CD4-positive, alpha-beta T cell treated with Interleukin-4 for 4 hours (primary cell): ENCODE results near the gene ZBTB46.
"Not testable (repeated sequence)": the region's sequence is repeated elsewhere in the genome, so short reads cannot be mapped to it uniquely, and the experiment has no call there.

Experiments used
- DNase-seq: peaks from one replicate; pipeline ENCODE4 v3.0.0-alpha.2; 2020

ZBTB46 gene

GRCh38 chr20:63830841-63831588 lies at the start of gene ZBTB46:
ZBTB46 (minus strand) TSS chr20:63831264; CDS start chr20:63790757, 40,507 bp downstream.
- no peak for DNase-seq

- no peak for DNase-seq
Measured at GRCh38 chr20:63878899-63879663, 48.0 kb upstream of the ZBTB46 start.

- no peak for DNase-seq
Measured at GRCh38 chr20:63877755-63878470, 46.8 kb upstream of the ZBTB46 start.

GRCh38 chr20:63876489-63877036 lies 45.5 kb upstream of the ZBTB46 start:
- no peak for DNase-seq

- DNase-seq: not testable (repeated sequence)
Measured at GRCh38 chr20:63874241-63874640, 43.2 kb upstream of the ZBTB46 start.

DNA sequence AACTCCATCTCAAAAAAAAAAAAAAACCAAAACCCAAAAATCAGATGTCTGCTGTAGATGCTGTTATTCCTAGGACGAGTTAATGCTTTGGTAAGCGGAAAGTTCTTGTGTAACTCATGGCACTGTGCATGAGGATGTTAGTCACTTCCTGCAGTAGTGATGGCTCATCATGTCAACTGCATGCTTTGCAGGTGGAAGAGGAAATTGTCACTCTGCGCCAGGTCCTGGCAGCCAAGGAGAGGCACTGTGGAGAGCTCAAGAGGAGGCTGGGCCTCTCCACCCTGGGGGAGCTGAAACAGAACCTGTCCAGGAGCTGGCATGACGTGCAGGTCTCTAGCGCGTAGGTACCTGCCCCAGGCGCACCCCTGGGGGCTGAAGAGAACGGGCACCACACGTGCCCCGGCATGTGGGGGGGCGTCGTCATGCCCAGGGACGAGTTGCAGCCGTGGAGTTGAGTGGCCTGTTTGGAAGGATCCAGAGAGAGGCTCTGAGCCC lies 42.5 kb upstream of the ZBTB46 start:
- DNase-seq: peak; percentile 53

DNA sequence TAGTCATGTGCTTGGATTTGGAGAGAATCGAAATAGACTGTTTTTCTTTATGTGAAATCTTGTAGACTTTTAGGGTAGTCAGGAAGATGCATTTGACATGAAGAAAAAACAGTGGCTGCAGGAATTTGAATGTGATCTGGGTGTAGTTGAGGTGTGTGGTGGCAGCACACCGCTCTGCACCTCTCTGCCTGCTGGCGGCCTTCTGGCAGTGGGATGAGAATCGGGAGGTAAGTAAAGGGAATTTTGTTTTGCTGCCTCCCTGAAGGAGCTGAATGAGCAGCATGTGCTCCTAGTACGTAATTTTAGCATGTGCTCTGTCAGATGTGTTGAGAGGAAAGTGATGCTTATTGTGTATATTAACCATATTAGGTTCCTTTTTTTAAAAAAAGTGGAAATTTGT lies 37.2 kb upstream of the ZBTB46 start:
- no peak for DNase-seq

DNA sequence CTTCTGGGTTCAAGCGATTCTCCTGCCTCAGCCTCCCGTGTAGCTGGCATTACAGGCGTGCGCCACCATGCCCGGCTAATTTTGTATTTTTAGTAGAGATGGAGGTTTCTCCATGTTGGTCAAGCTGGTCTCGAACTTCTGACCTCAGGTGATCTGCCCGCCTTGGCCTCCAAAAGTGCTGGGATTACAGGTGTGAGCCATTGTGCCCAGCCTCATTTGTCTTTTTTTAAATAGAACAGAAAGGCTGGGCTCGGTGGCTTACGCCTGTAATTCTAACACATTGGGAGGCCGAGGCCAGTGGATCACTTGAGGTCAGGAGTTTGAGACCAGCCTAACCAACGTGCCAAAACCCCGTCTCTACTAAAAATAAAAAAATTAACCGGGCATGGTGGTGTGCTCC lies 36.0 kb upstream of the ZBTB46 start:
- not testable (repeated sequence) for DNase-seq

DNA sequence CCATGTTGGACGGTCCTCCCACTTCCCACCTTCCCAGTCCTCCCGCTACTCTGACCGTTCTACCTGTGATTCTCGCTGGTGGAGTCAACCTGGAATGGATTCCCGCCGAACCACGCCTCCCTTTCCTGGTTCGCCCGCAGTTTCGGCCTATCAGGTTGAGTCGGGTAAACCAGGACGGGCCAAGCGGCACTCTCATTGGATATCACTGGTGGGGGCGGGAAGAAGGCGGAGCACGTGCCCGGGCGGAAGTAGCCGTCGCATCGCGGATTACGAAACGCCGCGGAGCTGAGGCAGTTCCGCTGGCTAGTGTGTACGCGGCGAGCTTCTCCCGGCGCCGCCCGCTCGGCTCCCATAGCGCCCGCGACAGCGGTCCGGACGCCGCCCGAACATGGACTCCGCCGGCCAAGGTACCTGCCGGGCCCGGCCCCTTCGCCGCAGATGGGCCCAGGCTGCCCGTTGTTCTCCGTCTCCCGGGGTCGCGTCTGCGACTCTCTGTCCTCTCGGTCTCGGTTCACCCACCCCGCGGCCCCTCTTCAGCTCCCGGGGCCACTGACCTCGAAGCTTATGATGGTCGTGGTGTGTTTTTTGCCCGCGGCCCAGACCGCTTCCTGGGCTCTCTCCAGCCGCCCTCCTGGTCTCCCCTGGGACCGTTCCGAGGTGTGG lies 34.0 kb upstream of the ZBTB46 start, which contains the start of gene TPD52L2:
Gene TPD52L2, plus strand, starts transcription at position 293 of the 663 bp plus-strand sequence. Its CDS starts 96 bp downstream, at position 389.
- peak; percentile 98 for DNase-seq

DNA sequence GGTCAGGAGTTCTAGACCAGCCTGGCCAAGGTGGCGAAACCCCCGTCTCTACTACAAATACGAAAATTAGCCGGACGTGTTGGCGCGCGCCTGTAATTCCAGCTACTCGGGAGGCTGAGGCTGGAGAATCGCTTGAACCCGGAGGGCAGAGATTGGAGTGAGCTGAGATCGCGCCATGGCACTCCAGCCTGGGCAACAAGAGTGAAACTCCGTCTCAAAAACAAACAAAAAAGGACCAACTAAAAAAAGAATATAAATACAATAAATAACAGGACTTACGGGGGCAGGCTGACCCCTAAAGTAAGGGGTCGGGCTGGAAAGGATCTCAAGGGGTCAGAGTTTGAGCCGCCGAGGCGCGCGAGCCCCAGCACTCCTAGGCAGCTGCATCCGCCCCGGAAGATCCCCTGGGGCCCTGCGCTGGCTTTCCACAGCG lies 33.5 kb upstream of the ZBTB46 start:
- DNase-seq: no peak

DNA sequence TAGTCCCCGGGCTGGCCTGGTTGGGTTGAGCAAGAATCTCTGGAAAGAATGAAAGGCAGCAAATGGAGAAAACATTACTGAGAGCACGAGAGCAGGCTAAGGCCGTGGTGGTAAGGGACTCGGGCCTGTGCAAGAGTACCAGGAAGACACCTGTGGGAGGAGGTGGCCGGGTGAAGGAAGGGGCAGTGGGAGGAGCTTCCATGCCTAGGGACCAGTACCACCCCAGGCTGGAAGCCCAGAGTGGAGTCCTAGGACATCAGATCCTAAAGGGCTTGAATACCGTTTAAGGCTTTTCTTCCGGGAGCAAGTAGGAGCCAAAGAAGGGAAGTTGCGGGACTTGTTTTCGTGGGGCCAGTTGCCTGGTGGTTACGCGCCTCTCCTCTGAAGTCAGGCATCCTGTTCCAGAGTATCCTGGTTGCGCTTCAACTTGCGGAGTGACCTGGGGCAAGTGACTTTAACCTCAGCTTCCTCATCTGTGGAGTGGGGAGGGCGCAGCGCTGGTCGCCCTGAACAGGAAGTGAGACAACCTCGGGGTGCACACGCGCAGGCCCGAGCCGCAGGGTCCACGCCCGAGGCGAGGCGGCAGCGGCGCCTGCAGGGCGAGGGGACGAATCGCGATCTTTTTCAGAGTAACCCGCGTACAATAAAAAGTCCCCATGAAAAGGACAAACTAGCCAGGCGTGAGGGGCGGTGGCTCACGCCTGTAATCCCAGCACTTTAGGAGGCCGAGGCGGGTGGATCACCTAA lies 32.9 kb upstream of the ZBTB46 start:
- peak; percentile 84 for DNase-seq

DNA sequence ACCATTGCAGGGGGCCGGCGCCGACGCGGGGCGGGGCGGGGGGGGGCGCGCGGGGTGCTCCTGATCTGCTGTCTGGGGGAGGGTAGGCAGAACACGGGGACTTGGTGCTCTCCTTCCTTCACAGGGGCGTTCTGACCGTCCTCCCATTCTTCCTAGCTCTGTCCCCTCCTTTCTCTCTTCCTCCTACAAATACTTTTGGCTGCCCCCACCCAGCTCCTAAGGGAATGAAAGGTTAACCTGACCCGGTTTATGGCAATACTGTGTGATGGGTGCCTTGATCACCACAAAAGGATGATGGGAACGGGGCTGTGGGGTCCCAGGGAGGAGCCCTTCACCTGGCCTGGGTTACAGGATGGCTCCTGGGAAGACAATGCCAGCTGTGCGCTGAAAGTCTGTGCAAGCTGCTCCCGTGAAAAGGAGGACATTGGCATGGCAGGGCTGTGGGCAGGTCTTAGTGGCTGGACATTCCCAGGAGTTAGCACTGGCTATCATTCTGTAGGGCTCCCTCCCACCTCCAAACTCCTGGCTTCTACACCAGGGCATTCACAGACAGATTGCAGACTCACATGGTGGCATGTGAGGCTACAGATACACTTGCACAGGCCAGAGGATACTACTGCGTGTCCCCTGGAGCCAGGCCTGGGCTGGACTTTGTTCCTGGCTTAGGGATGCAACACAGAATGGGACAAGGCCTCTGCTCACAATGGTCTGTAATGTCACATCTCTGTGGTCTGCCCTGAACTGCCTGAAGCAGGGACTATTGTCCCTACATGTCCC lies 32.1 kb upstream of the ZBTB46 start:
- no peak for DNase-seq

- no peak for DNase-seq
Measured at GRCh38 chr20:63861981-63862901, 31.2 kb upstream of the ZBTB46 start.

DNA sequence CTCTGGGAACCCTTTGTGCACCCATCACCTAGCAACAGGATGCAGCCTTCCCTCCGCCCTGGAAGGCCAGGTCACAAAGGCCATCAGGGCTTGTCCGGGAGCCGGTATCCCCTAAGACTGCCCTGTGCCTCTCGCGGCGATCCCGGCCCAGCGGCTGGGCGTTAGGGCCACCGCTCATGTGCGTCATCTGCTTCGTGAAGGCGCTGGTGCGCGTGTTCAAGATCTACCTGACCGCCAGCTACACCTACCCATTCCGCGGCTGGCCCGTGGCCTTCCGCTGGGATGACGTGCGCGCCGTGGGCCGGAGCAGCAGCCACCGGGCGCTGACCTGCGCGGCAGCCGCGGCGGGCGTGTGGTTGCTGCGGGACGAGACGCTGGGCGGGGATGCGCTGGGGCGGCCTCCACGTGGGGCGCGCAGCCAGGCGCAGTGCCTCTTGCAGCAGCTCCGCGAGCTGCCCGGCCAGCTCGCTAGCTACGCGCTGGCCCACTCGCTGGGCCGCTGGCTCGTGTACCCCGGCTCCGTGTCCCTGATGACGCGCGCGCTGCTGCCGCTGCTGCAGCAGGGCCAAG lies 30.4 kb upstream of the ZBTB46 start, which contains the start of gene ABHD16B:
Gene ABHD16B, plus strand, starts transcription at position 134 of the 570 bp plus-strand sequence. Its CDS starts 43 bp downstream, at position 177.
- DNase-seq: no peak

DNA sequence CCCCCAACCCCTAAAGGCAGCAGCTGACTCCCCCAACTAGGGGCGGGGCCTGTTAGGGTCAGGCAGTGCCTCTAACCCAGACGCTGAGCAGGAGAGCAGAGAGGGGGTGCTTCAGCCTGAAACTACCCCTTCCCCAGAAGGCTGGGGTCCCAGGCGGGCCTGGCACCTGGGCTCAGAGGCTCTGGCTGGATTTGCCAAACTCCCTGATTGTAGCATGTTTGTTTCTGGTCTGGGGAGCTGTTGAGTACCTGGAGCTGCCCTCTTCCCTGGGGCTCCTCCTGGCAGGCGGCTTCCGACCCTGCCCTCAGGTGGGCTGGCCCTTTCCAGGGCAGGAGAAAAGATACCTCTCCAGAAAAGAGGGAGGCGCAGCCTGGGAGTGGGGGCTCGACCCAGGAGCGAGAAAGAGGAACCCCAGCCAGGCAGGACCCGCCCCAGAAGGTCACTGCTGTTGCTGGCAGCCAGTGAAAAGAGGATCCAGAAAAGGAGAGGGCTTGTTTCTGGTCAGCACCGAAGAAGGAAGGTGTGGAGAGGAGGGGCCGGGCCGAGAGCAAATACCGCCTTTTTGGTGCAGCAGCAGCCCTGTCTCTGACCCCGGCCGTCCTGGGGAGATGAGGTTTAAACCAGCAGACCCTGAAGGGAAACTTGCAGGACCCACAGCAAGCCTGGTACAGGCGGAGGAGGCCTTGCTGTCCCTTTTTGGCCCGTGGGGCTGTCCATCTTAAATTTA lies 29.4 kb upstream of the ZBTB46 start:
- no peak for DNase-seq

- DNase-seq: no peak
Measured at GRCh38 chr20:63859166-63859699, 28.2 kb upstream of the ZBTB46 start.

DNA sequence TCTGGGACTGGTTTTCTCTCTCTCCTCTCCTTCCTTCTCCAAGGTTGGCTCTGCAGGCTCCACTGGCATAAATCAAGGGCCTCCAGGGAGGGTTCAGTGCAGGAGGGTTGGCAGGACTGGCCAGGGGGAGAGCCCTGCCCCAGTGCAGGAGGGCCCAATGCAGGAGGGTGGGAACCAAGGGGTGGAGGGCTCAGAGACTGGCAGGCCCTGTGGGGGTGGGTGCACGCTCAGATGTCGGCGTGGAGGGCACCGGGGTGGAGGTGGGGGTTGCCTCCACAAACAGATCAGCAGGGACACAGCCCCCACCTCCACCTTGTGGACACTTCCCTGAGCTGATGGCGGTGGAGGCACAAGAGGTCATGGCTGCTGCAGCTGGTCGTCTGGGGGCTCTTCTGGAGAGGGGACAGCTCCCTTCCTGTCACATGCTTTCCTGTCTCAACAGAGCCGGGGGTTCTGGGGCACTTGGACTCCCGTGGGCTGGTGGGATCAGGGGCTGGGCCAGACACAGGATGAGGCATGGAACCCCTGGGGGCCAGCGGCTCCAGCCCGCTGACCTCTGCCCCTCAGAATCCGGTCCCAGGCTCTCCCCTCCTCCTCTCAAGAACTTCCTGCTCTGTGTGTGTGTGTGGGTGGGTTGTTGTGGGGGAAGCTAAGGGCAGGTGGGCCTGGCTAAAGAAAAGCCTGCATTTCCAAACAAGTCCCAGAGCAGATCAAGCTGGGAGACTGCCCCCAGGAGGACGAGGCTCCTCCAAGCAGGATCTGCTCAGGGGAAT lies 27.5 kb upstream of the ZBTB46 start:
- no peak for DNase-seq
